K562 (cell line): ENCODE data around the gene ELOVL5. TPM values are rescaled to one million over a fixed set of nuclear protein-coding genes. Genes with fewer than 3 reads are reported as not detected.

Source experiments
- BRD4 ChIP-seq: fragments of 200-600 bp; sonication (generic); IDR thresholded peaks from 2 replicates; pipeline ENCODE4 v1.6.1; 2017; ENCODE audit warnings: inconsistent platforms
- CEBPB ChIP-seq: fragments of 450-650 bp; IDR thresholded peaks from 2 replicates; pipeline ENCODE4 v1.6.1; 2016; ENCODE audit warnings: missing genetic modification characterization, missing compliant biosample characterization
- E2F3 ChIP-seq: fragments of 250-450 bp; sonication (Bioruptor Pico); IDR thresholded peaks from 2 replicates; pipeline ENCODE4 v1.4.0; 2020; ENCODE audit warnings: mild to moderate bottlenecking
- HDAC2 ChIP-seq: fragments of 450-650 bp; IDR thresholded peaks from 2 replicates; pipeline ENCODE4 v1.6.1; 2016; ENCODE audit warnings: mild to moderate bottlenecking
- HIVEP1 ChIP-seq: fragments of 250-450 bp; sonication (Bioruptor Pico); IDR thresholded peaks from 2 replicates; pipeline ENCODE4 v1.4.0; 2020; ENCODE audit warnings: mild to moderate bottlenecking
- ILF3 ChIP-seq: fragments of 450-650 bp; IDR thresholded peaks from 2 replicates; pipeline ENCODE4 v1.6.1; 2018; ENCODE audit warnings: antibody characterized with exemption, mild to moderate bottlenecking, moderate library complexity, borderline replicate concordance
- MEF2D ChIP-seq: conservative IDR thresholded peaks from 2 replicates; pipeline ENCODE4 v1.6.1; 2016; ENCODE audit warnings: low read depth, missing genetic modification characterization, missing compliant biosample characterization
- NCOA4 ChIP-seq: fragments of 450-650 bp; IDR thresholded peaks from 2 replicates; pipeline ENCODE4 v1.6.1; 2018; ENCODE audit warnings: mild to moderate bottlenecking; ENCODE audit not compliant: partially characterized antibody
- NCOA6 ChIP-seq: fragments of 450-650 bp; IDR thresholded peaks from 2 replicates; pipeline ENCODE4 v1.6.1; 2017; ENCODE audit warnings: mild to moderate bottlenecking
- NFE2L1 ChIP-seq: fragments of 450-650 bp; IDR thresholded peaks from 2 replicates; pipeline ENCODE4 v1.6.1; 2016; ENCODE audit warnings: missing genetic modification characterization, low read depth, mild to moderate bottlenecking, missing compliant biosample characterization, moderate library complexity, borderline replicate concordance
- PCBP2 ChIP-seq: fragments of 200-400 bp; formaldehyde crosslinking; IDR thresholded peaks from 2 replicates; pipeline ENCODE4 v1.6.1; 2018; ENCODE audit warnings: low read length, low read depth, mild to moderate bottlenecking, moderate library complexity; ENCODE audit not compliant: poor library complexity, severe bottlenecking
- TFAM ChIP-seq: fragments of 250-450 bp; sonication (Bioruptor Pico); conservative IDR thresholded peaks from 2 replicates; pipeline ENCODE4 v1.5.0; 2021; ENCODE audit warnings: mild to moderate bottlenecking, moderate library complexity
- TRIM28 ChIP-seq: fragments of 450-650 bp; IDR thresholded peaks from 2 replicates; pipeline ENCODE4 v1.6.1; 2017
- ZBTB17 ChIP-seq: fragments of 450-650 bp; formaldehyde crosslinking; IDR thresholded peaks from 2 replicates; pipeline ENCODE4 v1.4.0; 2020; ENCODE audit warnings: mild to moderate bottlenecking
- ZNF785 ChIP-seq: fragments of 250-450 bp; sonication (Bioruptor Pico); IDR thresholded peaks from 2 replicates; pipeline ENCODE4 v1.4.0; 2020; ENCODE audit warnings: mild to moderate bottlenecking
- polyA plus RNA-seq, 8 experiments: library from polyadenylated mRNA; depleted of rRNA in 4 of 8; stranded (reverse) in 5 of 8; unstranded in 3 of 8; fragments of >200 nt; fragmentation: Nextera tagmentation in 2 of 8; fragmentation: Illumina TruSeq in 1 of 8; extraction: Ambion mirVana in 2 of 8; extraction: Trizol in 1 of 8; gene quantifications; 2 replicates each; pipeline versions ENCODE4 v1.2.1 to v1.2.3, GENCODE V29; 2011 to 2014; ENCODE audit warnings: inconsistent platforms in 1 of 8, missing spikeins in 1 of 8
- total RNA-seq, 7 experiments: library from RNA; depleted of rRNA in 6 of 7; stranded (reverse); fragments of >200 nt in 6 of 7; fragmentation: Illumina TruSeq in 2 of 7; extraction: Trizol in 2 of 7; gene quantifications; 2 replicates each; pipeline versions ENCODE4 v1.2.1 to v1.2.3, GENCODE V29; 2011 to 2021; ENCODE audit warnings: low replicate concordance in 1 of 7
- TF ChIP-seq, protein P1 (sequence below), 2 experiments: fragments of 150-350 bp in 1 of 2; IDR thresholded peaks; 2 replicates each; pipeline ENCODE4 v1.6.1; 2012 to 2016; ENCODE audit warnings: low read depth in 2 of 2, low read length in 2 of 2, mild to moderate bottlenecking in 1 of 2, moderate library complexity in 1 of 2
- TF ChIP-seq, protein P2 (sequence below): fragments of 150-350 bp; IDR thresholded peaks from 2 replicates; pipeline ENCODE4 v1.6.1; 2014; ENCODE audit warnings: low read depth, mild to moderate bottlenecking, low read length, borderline replicate concordance
- TF ChIP-seq, protein P3 (sequence below): fragments of 450-650 bp; IDR thresholded peaks from 2 replicates; pipeline ENCODE4 v1.7.0; 2016; ENCODE audit warnings: borderline replicate concordance

The ELOVL5 gene
- total and polyA plus RNA-seq, 9 of the 15 experiments (the other 6 are each of a cell fraction or from before 2014, with no cell fraction given), result 70.6 to 245 (median 132) TPM

DNA sequence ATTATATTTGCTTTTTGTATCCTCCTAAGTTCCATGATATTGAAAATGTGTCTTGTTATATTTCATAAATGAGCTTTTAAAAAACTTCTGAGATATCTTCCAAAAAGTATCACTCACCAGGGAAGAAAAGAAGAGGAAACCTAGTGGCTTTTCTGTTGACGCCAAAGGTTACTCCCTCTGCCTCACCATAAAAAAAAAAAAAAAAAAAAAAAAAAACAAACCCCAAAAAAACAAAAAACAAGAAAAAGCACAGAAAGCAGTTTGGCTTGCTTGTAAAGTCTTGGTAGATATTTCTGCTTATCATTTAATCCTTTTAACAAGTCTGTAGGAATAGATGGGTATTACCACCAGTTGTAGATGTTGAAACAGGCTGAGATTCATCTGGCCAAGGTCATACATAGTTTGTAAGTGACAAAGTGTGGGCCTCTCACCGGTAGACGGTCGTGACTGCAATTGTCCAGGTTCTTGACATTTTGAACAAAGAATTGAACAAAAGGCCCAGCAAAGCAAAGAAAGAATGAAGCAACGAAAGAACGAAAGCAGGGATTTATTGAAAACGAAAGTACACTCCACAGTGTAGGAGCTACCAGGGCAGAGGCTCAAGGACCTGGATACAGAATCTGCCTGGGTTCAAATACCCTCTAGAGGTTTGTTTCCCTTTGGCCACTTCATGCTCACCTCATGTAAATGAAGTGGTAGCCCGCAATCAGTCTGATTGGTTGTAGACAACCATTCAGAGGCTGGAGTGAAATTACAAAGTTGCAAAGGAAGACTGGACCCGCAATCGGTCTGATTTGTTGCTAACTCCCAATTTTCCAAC is 11.6 kb upstream of the ELOVL5 start (continued):
- TF ChIP-seq, protein P1, sequence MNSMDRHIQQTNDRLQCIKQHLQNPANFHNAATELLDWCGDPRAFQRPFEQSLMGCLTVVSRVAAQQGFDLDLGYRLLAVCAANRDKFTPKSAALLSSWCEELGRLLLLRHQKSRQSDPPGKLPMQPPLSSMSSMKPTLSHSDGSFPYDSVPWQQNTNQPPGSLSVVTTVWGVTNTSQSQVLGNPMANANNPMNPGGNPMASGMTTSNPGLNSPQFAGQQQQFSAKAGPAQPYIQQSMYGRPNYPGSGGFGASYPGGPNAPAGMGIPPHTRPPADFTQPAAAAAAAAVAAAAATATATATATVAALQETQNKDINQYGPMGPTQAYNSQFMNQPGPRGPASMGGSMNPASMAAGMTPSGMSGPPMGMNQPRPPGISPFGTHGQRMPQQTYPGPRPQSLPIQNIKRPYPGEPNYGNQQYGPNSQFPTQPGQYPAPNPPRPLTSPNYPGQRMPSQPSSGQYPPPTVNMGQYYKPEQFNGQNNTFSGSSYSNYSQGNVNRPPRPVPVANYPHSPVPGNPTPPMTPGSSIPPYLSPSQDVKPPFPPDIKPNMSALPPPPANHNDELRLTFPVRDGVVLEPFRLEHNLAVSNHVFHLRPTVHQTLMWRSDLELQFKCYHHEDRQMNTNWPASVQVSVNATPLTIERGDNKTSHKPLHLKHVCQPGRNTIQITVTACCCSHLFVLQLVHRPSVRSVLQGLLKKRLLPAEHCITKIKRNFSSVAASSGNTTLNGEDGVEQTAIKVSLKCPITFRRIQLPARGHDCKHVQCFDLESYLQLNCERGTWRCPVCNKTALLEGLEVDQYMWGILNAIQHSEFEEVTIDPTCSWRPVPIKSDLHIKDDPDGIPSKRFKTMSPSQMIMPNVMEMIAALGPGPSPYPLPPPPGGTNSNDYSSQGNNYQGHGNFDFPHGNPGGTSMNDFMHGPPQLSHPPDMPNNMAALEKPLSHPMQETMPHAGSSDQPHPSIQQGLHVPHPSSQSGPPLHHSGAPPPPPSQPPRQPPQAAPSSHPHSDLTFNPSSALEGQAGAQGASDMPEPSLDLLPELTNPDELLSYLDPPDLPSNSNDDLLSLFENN (IDR thresholded peaks at IDR 0.05; ENCODE audit: low read depth in 2 of 2, low read length in 2 of 2), result no peak
- no peak; the same call in 1 of the 2 replicates for TF ChIP-seq BRD4
- TF ChIP-seq HDAC2, result no peak
- no peak for TF ChIP-seq E2F3 (CRISPR knock-in tag)
- TF ChIP-seq ZBTB17 (CRISPR knock-in tag), result no peak
- TF ChIP-seq CEBPB (tag), result 0 out of 2 replicates have a peak, but pooled peaks have one; percentile 32
- no peak for TF ChIP-seq ILF3
- no peak for TF ChIP-seq NCOA4
- TF ChIP-seq MEF2D (tag), result no peak
- TF ChIP-seq NFE2L1 (tag), result no peak
- TF ChIP-seq NCOA6, result no peak
- no peak for TF ChIP-seq ZNF785 (CRISPR knock-in tag)
- TF ChIP-seq, protein P2, sequence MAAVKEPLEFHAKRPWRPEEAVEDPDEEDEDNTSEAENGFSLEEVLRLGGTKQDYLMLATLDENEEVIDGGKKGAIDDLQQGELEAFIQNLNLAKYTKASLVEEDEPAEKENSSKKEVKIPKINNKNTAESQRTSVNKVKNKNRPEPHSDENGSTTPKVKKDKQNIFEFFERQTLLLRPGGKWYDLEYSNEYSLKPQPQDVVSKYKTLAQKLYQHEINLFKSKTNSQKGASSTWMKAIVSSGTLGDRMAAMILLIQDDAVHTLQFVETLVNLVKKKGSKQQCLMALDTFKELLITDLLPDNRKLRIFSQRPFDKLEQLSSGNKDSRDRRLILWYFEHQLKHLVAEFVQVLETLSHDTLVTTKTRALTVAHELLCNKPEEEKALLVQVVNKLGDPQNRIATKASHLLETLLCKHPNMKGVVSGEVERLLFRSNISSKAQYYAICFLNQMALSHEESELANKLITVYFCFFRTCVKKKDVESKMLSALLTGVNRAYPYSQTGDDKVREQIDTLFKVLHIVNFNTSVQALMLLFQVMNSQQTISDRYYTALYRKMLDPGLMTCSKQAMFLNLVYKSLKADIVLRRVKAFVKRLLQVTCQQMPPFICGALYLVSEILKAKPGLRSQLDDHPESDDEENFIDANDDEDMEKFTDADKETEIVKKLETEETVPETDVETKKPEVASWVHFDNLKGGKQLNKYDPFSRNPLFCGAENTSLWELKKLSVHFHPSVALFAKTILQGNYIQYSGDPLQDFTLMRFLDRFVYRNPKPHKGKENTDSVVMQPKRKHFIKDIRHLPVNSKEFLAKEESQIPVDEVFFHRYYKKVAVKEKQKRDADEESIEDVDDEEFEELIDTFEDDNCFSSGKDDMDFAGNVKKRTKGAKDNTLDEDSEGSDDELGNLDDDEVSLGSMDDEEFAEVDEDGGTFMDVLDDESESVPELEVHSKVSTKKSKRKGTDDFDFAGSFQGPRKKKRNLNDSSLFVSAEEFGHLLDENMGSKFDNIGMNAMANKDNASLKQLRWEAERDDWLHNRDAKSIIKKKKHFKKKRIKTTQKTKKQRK, result no peak
- no peak for TF ChIP-seq PCBP2
- TF ChIP-seq TFAM (CRISPR knock-in tag), result no peak
- no peak for TF ChIP-seq HIVEP1 (CRISPR knock-in tag)
- TF ChIP-seq, protein P3, sequence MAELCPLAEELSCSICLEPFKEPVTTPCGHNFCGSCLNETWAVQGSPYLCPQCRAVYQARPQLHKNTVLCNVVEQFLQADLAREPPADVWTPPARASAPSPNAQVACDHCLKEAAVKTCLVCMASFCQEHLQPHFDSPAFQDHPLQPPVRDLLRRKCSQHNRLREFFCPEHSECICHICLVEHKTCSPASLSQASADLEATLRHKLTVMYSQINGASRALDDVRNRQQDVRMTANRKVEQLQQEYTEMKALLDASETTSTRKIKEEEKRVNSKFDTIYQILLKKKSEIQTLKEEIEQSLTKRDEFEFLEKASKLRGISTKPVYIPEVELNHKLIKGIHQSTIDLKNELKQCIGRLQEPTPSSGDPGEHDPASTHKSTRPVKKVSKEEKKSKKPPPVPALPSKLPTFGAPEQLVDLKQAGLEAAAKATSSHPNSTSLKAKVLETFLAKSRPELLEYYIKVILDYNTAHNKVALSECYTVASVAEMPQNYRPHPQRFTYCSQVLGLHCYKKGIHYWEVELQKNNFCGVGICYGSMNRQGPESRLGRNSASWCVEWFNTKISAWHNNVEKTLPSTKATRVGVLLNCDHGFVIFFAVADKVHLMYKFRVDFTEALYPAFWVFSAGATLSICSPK, result no peak
- no peak for TF ChIP-seq TRIM28
